Prostate gland (tissue), 2 donors: ENCODE results near the gene SLC24A3.

Source experiments
- POLR2A ChIP-seq: fragments of 450-650 bp; IDR thresholded peaks from one replicate; pipeline ENCODE4 v1.6.1; 2016; ENCODE audit warnings: antibody characterized with exemption, mild to moderate bottlenecking
- TF ChIP-seq, protein P1 (sequence below), 4 experiments: fragments of 200-600 bp in 2 of 4; fragments of 450-650 bp in 2 of 4; sonication (generic) in 2 of 4; IDR thresholded peaks; 1 replicate in 3 of 4; 2 replicates in 1 of 4; pipeline ENCODE4 v1.5.1; 2016 to 2019; ENCODE audit warnings: antibody characterized with exemption in 4 of 4, mild to moderate bottlenecking in 2 of 4, moderate library complexity in 2 of 4

DNA sequence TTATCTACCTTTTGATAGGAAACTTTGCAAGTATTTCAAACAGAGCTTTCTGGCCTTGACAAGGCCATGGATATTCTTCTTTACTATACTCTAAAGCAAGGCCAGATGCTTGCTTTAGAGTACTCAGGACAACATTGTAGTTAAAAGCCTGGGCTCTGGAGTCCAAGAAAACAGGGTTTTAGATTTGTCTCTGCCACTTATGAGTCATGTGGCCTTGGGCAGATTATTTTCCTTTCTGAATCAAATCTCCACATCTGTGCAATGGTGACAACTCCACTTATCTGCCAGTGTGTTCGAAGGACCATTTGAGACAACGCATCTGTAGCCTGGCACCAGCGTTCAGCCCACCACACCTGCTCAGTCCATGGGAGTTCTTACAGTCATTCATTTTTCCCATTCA, 279.7 kb downstream of the SLC24A3 start:
- TF ChIP-seq, protein P1, sequence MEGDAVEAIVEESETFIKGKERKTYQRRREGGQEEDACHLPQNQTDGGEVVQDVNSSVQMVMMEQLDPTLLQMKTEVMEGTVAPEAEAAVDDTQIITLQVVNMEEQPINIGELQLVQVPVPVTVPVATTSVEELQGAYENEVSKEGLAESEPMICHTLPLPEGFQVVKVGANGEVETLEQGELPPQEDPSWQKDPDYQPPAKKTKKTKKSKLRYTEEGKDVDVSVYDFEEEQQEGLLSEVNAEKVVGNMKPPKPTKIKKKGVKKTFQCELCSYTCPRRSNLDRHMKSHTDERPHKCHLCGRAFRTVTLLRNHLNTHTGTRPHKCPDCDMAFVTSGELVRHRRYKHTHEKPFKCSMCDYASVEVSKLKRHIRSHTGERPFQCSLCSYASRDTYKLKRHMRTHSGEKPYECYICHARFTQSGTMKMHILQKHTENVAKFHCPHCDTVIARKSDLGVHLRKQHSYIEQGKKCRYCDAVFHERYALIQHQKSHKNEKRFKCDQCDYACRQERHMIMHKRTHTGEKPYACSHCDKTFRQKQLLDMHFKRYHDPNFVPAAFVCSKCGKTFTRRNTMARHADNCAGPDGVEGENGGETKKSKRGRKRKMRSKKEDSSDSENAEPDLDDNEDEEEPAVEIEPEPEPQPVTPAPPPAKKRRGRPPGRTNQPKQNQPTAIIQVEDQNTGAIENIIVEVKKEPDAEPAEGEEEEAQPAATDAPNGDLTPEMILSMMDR (IDR thresholded peaks at IDR 0.05) = no peak
- no peak for TF ChIP-seq POLR2A
